Measurements from ENCODE around the gene C9orf40.
A peak's percentile ranks its signal among the peaks of the same experiment; 100 is the strongest.

Gene C9orf40

GRCh38 chr9:74952201-74953151 is at the start of gene C9orf40:
Gene C9orf40 (minus strand): TSS chr9:74952912. CDS start chr9:74952611, 301 bp downstream.
- DNase-seq: peak; percentile 86

GRCh38 chr9:75001719-75002421 is 49.2 kb upstream of the C9orf40 start:
- peak; percentile 58 for DNase-seq

GRCh38 chr9:75000835-75001234 is 48.1 kb upstream of the C9orf40 start:
- DNase-seq: no peak

GRCh38 chr9:74985041-74985440 is 32.3 kb upstream of the C9orf40 start:
- DNase-seq: no peak

GRCh38 chr9:74983709-74984108 is 31.0 kb upstream of the C9orf40 start:
- no peak for DNase-seq

- no peak for DNase-seq
These were observed 27.1 kb upstream of the C9orf40 start for GRCh38 chr9:74979844-74980243.

- no peak for DNase-seq
These were observed 24.6 kb upstream of the C9orf40 start for GRCh38 chr9:74977287-74977686.

GRCh38 chr9:74975538-74975937 is 22.8 kb upstream of the C9orf40 start:
- DNase-seq: no peak

- no peak for DNase-seq
These were observed 21.8 kb upstream of the C9orf40 start for GRCh38 chr9:74974558-74974957.

GRCh38 chr9:74973714-74974113 is 21.0 kb upstream of the C9orf40 start:
- DNase-seq: no peak

GRCh38 chr9:74963056-74963455 is 10.3 kb upstream of the C9orf40 start:
- DNase-seq: no peak

GRCh38 chr9:74961496-74961895 is 8.8 kb upstream of the C9orf40 start:
- no peak for DNase-seq

- no peak for DNase-seq
These were observed 7.8 kb upstream of the C9orf40 start for GRCh38 chr9:74960561-74960960.

- no peak for DNase-seq
These were observed 5.9 kb upstream of the C9orf40 start for GRCh38 chr9:74958587-74958986.

- DNase-seq: no peak
These were observed 581 bp upstream of the C9orf40 start for GRCh38 chr9:74953235-74953751.

GRCh38 chr9:74951725-74952151 is 974 bp downstream of the C9orf40 start:
- peak; percentile 11 for DNase-seq

GRCh38 chr9:74951107-74951720 is 1.5 kb downstream of the C9orf40 start:
- DNase-seq: no peak

GRCh38 chr9:74949859-74950855 is 2.6 kb downstream of the C9orf40 start:
- no peak for DNase-seq

GRCh38 chr9:74948937-74949336 is 3.8 kb downstream of the C9orf40 start:
- no peak for DNase-seq

- DNase-seq: no peak
These were observed 6.0 kb downstream of the C9orf40 start for GRCh38 chr9:74946686-74947085.

- no peak for DNase-seq
These were observed 9.9 kb downstream of the C9orf40 start for GRCh38 chr9:74942801-74943200.

GRCh38 chr9:74940600-74940999 is 12.1 kb downstream of the C9orf40 start:
- no peak for DNase-seq
